HCT116 (cell line): Measurements from ENCODE around the gene GRK5. TPM values are rescaled to one million over a fixed set of nuclear protein-coding genes. Genes with fewer than 3 reads are reported as not detected.

Experiments
- ATAC-seq: fragments of 200-7000 bp; cut with Tn5 transposase; 2 replicates; pipeline ENCODE4 v1.9.1; 2020; ENCODE audit warnings: mild to moderate bottlenecking, moderate library complexity
- BruUV-seq: library from RNA; stranded (reverse); fragments of 400-500 nt; replicated peaks from 2 replicates; lab custom pipeline; 2021; lab: Mats Ljungman, UMichigan
- CTCF ChIA-PET: fragments of 300-600 bp; sonication (Branson Sonifier 250); formaldehyde crosslinking; loops from one replicate; lab custom pipeline; 2021; ENCODE audit warnings: antibody characterized with exemption; lab: Charles Lee
- POLR2A ChIA-PET: fragments of 300-600, 350-600 bp; sonication (Branson Sonifier 250); formaldehyde crosslinking; loops from one replicate; lab custom pipeline; 2021; ENCODE audit warnings: antibody characterized with exemption; lab: Charles Lee
- RAD21 ChIA-PET, 2 experiments: fragments of 300-600 bp; sonication (Branson Sonifier 250); formaldehyde crosslinking; loops; one replicate each; lab custom pipeline; 2023; ENCODE audit warnings: low total read pairs in 2 of 2; ENCODE audit not compliant: uncharacterized antibody in 2 of 2, unreplicated experiment in 2 of 2, low non-redundant PET in 1 of 2; lab: Charles Lee
- DNase-seq: peaks from one replicate; pipeline ENCODE4 v3.0.0-alpha.2; 2010; ENCODE audit warnings: low read depth, low spot score
- H2AFZ ChIP-seq: fragments of 200-600 bp; shearing (Covaris generic), sonication (generic); 2 replicates; pipeline ENCODE4 v1.6.1; 2017; ENCODE audit warnings: low read depth, mixed run types, mixed read lengths, antibody characterized with exemption, low read length; ENCODE audit not compliant: poor library complexity, severe bottlenecking
- H3K27ac ChIP-seq: 2 replicates; pipeline ENCODE4 v1.5.1; 2012; ENCODE audit warnings: low read depth, low read length
- H3K27me3 ChIP-seq: fragments of 200-600 bp; sonication (generic); 2 replicates; pipeline ENCODE4 v1.6.1; 2016; ENCODE audit warnings: mixed run types, low read length, mixed read lengths; ENCODE audit not compliant: insufficient read depth
- H3K36me3 ChIP-seq, 2 experiments: fragments of 200-500 bp in 1 of 2; fragments of 200-600 bp in 1 of 2; sonication (Bioruptor generic) in 1 of 2; sonication (generic) in 1 of 2; 2 replicates each; pipeline versions ENCODE4 v1.5.1 to v1.6.1; 2014 to 2016; ENCODE audit warnings: low read length in 2 of 2, inconsistent platforms in 1 of 2, mixed read lengths in 1 of 2, mixed run types in 1 of 2; ENCODE audit not compliant: insufficient read depth in 2 of 2, control insufficient read depth in 1 of 2
- H3K4me1 ChIP-seq, 2 experiments: fragments of 200-600 bp in 1 of 2; sonication (generic) in 1 of 2; 2 replicates each; pipeline versions ENCODE4 v1.5.1 to v1.6.1; 2012 to 2017; ENCODE audit warnings: low read length in 2 of 2, inconsistent platforms in 1 of 2, mild to moderate bottlenecking in 1 of 2, mixed read lengths in 1 of 2, mixed run types in 1 of 2, moderate library complexity in 1 of 2; ENCODE audit not compliant: insufficient read depth in 2 of 2, control insufficient read depth in 1 of 2
- H3K4me2 ChIP-seq: fragments of 200-600 bp; sonication (generic); 2 replicates; pipeline ENCODE4 v1.6.1; 2017; ENCODE audit warnings: mixed run types, low read length, mixed read lengths
- H3K4me3 ChIP-seq, 2 experiments: fragments of 200-600 bp in 1 of 2; sonication (generic) in 1 of 2; replicated peaks in 1 of 2; 2 replicates each; pipeline ENCODE4 v1.5.1; 2011 to 2016; ENCODE audit warnings: low read length in 2 of 2, control low read depth in 1 of 2, low read depth in 1 of 2, mild to moderate bottlenecking in 1 of 2, mixed read lengths in 1 of 2, mixed run types in 1 of 2
- H3K79me2 ChIP-seq: fragments of 200-600 bp; sonication (generic); 2 replicates; pipeline ENCODE4 v1.6.1; 2017; ENCODE audit warnings: mild to moderate bottlenecking, mixed run types, low read length, moderate library complexity, mixed read lengths; ENCODE audit not compliant: insufficient read depth
- H3K9ac ChIP-seq: fragments of 200-600 bp; sonication (generic); 2 replicates; pipeline ENCODE4 v1.6.1; 2016; ENCODE audit warnings: low read length, mixed read lengths
- H3K9me2 ChIP-seq: fragments of 200-600 bp; sonication (generic), shearing (Covaris generic); 2 replicates; pipeline ENCODE4 v1.6.1; 2017; ENCODE audit warnings: mixed run types, mild to moderate bottlenecking, moderate library complexity; ENCODE audit not compliant: insufficient read depth
- H3K9me3 ChIP-seq, 2 experiments: fragments of 200-500 bp in 1 of 2; fragments of 200-600 bp in 1 of 2; sonication (Bioruptor generic) in 1 of 2; sonication (generic) in 1 of 2; 2 replicates each; pipeline ENCODE4 v1.6.1; 2014 to 2017; ENCODE audit warnings: low read length in 2 of 2, mixed read lengths in 2 of 2, inconsistent platforms in 1 of 2, low read depth in 1 of 2, mild to moderate bottlenecking in 1 of 2, mixed run types in 1 of 2, moderate library complexity in 1 of 2; ENCODE audit not compliant: control insufficient read depth in 1 of 2, insufficient read depth in 1 of 2
- H4K20me1 ChIP-seq: fragments of 200-600 bp; sonication (generic), shearing (Covaris generic); 2 replicates; pipeline ENCODE4 v1.6.1; 2017; ENCODE audit warnings: mixed run types, mild to moderate bottlenecking, moderate library complexity; ENCODE audit not compliant: insufficient read depth
- CBX3 ChIP-seq: IDR thresholded peaks from 2 replicates; pipeline ENCODE4 v1.6.1; 2012; ENCODE audit warnings: low read depth
- EGR1 ChIP-seq: IDR thresholded peaks from 2 replicates; pipeline ENCODE4 v1.6.1; 2012; ENCODE audit warnings: low read depth
- POLR2A ChIP-seq: IDR thresholded peaks from 2 replicates; pipeline ENCODE4 v1.7.0; 2011; ENCODE audit warnings: borderline replicate concordance; ENCODE audit not compliant: insufficient read depth, insufficient read length; ENCODE audit errors: extremely low read depth
- POLR2AphosphoS5 ChIP-seq: IDR thresholded peaks from 2 replicates; pipeline ENCODE4 v1.6.1; 2011; ENCODE audit warnings: mild to moderate bottlenecking, low read depth, low read length, moderate library complexity
- SP1 ChIP-seq: IDR thresholded peaks from 2 replicates; pipeline ENCODE4 v1.6.1; 2012; ENCODE audit warnings: low read depth
- TCF7L2 ChIP-seq: IDR thresholded peaks from 2 replicates; pipeline ENCODE4 v1.7.0; 2011; ENCODE audit warnings: borderline replicate concordance, inconsistent platforms; ENCODE audit not compliant: insufficient read depth, insufficient read length; ENCODE audit errors: extremely low read depth
- ZFX ChIP-seq: fragments of 450-650 bp; IDR thresholded peaks from 2 replicates; pipeline ENCODE4 v1.6.1; 2017
- ZNF274 ChIP-seq: fragments of 200-500 bp; sonication (Bioruptor generic); IDR thresholded peaks from 2 replicates; pipeline ENCODE4 v1.6.1; 2014; ENCODE audit warnings: mild to moderate bottlenecking, low read depth, low read length, inconsistent platforms
- intact Hi-C: fragments of 100-400 bp; cut with micrococcal nuclease; formaldehyde crosslinking; loops from 2 replicates; pipeline ENCODE4 v1.10.0; 2022
- total RNA-seq: library from RNA; stranded (reverse); gene quantifications from one replicate; pipeline ENCODE4 v1.2.1, GENCODE V29; 2021; ENCODE audit not compliant: unreplicated experiment
- TF ChIP-seq, protein P1 (sequence below): IDR thresholded peaks from 2 replicates; pipeline ENCODE4 v1.6.1; 2012; ENCODE audit warnings: low read depth

Gene GRK5
- total RNA-seq, 1 experiment from 2014 or later = 7.3 TPM

DNA sequence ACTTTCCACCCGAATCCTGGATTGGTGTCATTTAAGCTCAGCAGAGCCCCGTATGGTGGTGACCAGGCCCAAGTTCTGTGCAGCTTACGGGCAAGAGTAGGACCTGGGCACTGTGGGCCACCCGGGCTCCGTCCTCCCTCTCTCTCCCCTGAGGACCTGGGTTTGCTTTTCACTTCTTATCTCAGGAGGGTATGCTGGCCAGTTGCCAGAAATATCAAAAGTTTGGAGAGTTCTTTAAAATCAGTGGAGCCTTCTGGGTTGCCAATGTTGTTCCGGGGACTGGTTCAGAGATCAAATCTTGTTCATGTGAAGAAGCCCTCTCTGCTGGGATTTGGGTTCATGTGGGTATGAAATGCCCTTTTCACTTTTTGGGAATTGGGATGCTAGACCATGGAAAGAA lies 145.4 kb downstream of the GRK5 start (continued):
- TF ChIP-seq, protein P1, sequence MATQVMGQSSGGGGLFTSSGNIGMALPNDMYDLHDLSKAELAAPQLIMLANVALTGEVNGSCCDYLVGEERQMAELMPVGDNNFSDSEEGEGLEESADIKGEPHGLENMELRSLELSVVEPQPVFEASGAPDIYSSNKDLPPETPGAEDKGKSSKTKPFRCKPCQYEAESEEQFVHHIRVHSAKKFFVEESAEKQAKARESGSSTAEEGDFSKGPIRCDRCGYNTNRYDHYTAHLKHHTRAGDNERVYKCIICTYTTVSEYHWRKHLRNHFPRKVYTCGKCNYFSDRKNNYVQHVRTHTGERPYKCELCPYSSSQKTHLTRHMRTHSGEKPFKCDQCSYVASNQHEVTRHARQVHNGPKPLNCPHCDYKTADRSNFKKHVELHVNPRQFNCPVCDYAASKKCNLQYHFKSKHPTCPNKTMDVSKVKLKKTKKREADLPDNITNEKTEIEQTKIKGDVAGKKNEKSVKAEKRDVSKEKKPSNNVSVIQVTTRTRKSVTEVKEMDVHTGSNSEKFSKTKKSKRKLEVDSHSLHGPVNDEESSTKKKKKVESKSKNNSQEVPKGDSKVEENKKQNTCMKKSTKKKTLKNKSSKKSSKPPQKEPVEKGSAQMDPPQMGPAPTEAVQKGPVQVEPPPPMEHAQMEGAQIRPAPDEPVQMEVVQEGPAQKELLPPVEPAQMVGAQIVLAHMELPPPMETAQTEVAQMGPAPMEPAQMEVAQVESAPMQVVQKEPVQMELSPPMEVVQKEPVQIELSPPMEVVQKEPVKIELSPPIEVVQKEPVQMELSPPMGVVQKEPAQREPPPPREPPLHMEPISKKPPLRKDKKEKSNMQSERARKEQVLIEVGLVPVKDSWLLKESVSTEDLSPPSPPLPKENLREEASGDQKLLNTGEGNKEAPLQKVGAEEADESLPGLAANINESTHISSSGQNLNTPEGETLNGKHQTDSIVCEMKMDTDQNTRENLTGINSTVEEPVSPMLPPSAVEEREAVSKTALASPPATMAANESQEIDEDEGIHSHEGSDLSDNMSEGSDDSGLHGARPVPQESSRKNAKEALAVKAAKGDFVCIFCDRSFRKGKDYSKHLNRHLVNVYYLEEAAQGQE = no peak
- TF ChIP-seq, all 23 proteins: peak for 0

DNA sequence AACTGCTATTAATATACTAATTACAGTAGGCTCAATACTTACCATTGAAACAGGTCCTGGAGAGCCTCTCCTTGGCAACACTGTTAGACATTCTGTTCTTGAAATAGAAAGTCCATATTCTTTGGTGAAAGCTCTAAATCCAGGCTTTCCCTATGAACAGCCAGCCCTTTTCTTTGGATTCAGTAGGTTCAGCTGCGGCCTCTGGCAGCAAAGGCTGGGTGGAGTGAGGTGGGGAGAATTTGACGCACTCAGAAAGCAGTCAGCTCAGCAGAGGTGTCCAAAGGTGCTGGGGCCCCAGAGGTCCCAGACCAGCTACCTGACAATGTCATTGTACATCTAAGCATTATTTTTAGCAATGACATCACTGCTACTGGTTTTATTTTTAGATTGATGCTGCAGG lies 146.1 kb downstream of the GRK5 start:
- TF ChIP-seq, protein P1 = no peak
- TF ChIP-seq POLR2A = no peak
- TF ChIP-seq CBX3 = no peak
- no peak for TF ChIP-seq EGR1
- TF ChIP-seq SP1 = no peak
- TF ChIP-seq ZNF274 = no peak
- TF ChIP-seq TCF7L2 = no peak
- no peak for TF ChIP-seq ZFX
- no peak for TF ChIP-seq POLR2AphosphoS5
- TF ChIP-seq, all 23 proteins: peak for 0
- no peak for DNase-seq
- no TSS peak for BruUV-seq
- Histone ChIP-seq H3K9me3 (peaks cover 9 to 36% of the 10 kb centered on the region in 2 experiments; a peak in 2 of 4 replicates), H3K9ac (no peak overlapping the region), H3K27me3 (no peaks in the 10 kb centered on the region), H3K4me1 (no peaks in the 10 kb centered on the region), H3K4me3 (no peak overlapping the region), H3K36me3 (no peaks in the 10 kb centered on the region; a peak in 1 of 4 replicates), H4K20me1 (no peaks in the 10 kb centered on the region), H3K79me2 (no peaks in the 10 kb centered on the region), H3K4me2 (no peak overlapping the region), H3K9me2 (no peaks in the 10 kb centered on the region), H2AFZ (no peak overlapping the region), H3K27ac (no peak overlapping the region)
- ChIA-PET CTCF (no interaction called here), RAD21 (no interaction called here), POLR2A (no interaction called here)
- ATAC-seq = no peak
- intact Hi-C loops = no loop called here
